T-helper 9 cell (primary cell): ENCODE results near the gene RASA3.

Experiments used
- DNase-seq: peaks from one replicate; pipeline ENCODE4 v3.0.0-alpha.2; 2020

RASA3 gene

DNA sequence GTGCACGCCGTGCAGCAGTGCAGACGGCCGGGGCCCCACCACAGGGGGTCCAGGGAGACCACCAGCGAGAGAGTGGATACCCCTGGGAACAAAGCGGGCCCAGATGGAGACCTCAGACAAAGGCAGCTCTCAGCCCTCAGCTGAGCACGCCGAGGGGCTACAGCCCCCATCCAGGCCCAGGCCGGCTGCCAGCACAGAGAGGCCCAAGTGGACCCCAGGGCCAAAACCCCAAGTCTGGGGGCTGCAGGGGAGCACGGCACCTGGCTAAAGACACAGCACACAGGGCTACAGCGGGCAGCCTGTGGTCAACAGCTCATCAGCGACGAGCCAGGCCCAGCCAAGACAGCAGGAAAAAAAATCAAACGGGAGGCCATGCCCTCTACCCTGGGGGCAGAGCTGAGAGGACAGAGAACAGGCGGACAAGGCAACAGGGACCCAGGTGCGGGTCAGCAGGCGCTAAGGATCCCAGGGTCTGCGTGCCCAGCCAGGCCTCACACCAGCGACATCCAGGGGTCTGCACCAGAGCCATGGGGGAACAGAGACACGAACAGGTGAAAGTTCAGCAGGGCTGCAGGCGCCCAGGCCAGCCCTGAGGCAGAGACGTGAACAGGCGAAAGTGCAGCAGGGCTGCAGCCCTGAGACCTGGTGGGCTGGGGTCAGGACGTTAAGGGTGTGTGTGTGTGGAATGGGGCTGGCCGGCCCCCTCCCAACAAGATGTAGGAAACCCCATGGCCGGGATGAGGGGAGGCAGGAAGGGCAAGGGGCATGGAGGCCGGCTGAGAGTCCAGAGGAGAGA lies 34.3 kb downstream of the RASA3 start:
- DNase-seq: no peak

DNA sequence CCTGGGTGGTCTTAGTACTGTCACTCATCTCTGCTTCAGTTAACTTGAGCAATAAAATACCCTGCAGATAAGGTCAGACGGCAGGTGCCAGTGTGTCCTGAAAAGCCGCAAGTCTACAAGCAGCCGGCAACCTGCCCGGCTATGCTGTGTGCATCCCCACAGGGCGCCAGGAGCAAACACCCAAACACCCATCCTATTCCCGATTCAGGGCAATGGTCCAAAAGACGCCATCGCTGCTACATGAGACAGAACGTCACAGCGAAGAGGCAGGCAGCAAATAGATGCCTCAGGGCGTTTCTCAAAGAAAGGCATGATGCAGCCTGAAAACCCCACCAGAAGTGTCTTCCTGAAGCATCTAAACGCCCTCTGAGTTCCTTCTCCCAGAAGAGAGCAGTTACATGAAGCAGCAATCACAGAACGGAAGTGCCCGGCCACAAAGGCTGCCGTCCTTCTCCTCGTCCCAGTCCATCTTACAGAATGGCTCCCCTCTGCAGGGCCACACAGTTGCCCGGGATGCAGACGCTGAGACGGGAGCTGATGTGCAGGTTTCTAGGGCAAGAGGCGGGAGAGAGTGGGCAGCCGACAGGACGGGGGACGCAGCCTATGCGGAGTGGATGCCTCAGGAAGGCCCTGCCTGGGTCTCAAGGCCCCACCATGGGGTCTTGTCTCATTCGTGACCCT lies 35.1 kb downstream of the RASA3 start:
- DNase-seq: no peak

DNA sequence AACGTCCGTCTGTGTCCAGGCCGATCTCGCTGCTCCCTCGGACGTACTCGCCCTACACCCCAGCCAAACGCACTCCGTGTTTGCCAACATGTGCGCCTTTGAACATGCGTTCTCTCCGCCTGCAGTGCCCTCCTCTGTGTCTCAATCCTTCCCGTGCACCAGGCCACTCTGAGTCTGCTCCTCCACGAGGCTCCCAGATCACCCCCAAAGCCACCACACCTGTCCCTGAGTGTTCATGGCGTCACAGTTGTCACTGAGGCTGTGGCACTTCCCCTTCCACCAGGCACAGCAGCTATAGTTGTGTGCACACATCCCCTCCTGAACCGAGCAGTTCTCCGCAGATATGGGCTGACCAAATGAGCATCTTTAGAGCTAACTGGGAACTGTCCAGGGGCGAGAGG lies 35.6 kb downstream of the RASA3 start:
- DNase-seq: no peak

- no peak for DNase-seq
Measured at GRCh38 chr13:114096031-114096485, 36.4 kb downstream of the RASA3 start.

GRCh38 chr13:114095486-114095885 lies 36.9 kb downstream of the RASA3 start:
- no peak for DNase-seq

GRCh38 chr13:114093118-114093517 lies 39.3 kb downstream of the RASA3 start:
- DNase-seq: no peak

GRCh38 chr13:114092468-114092867 lies 40.0 kb downstream of the RASA3 start:
- no peak for DNase-seq

DNA sequence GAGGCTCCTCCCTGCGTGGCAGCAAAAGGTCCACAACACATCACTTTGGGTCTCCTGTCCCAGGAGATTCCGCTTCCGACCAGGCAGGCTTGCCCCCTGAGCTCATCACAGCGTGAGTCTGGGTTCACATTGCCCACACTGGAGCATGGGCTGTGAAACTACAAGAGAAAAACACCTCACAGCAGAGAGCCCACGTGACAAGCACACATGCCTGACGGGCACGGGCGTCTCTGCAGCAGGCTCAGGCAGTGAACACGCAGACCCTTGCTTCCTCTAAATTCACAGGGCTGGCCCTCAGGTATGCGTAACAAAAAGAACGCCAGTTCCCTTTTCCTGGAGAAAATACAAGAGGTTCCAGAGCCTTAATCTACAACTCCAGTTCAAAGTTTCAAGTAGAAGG lies 41.9 kb downstream of the RASA3 start:
- no peak for DNase-seq

DNA sequence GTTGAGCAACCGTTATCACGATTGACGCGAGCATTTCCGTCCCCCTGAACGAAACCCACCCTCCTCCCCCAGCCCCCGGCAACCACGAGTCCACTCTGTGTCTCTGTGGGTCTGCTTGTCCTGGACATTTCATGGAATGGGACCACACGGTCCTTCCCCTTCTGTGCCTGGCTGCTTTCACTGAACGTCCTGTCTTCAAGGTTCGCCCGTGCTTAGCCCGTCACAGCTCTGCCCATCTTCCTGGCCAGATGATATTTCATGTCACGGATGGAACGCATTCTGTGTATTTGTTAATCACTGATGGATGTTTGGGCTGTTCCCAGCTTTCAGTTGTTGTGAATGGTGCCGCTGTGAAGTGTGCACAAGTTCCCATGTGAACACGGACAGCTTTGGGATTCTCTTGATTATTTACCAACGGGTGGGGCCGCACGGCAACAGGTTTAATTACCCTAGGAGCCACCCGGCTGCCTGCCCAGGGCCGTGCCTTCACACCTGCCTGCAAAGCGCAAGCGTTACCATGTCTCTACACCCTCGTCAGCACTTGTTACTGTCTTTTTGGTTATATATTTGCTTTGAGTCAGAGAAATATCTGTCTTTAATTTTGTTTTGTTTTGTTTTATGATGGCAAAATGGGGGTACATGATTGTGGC lies 42.5 kb downstream of the RASA3 start:
- DNase-seq: no peak

DNA sequence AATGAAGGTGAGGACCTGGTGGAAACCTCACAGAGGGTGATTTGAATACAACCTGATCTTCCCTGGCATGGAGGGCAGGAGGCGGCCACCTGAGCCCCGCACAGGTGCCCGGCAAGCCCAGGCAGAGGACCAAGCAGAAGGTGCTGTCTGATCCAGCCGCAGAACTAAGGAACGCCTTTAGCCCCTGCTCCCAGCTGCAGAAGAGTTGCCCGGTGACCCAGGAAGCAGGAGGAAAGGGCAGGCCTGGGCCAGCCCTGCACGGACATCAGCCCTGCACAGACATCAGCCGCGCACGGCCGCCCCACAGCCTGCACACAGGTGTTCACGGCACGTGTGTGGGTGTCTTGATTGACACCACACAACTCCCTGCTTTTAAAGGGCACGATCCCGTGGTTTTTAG lies 43.1 kb downstream of the RASA3 start:
- no peak for DNase-seq

- no peak for DNase-seq
Measured at GRCh38 chr13:114088863-114089262, 43.6 kb downstream of the RASA3 start.

- DNase-seq: no peak
Measured at GRCh38 chr13:114088234-114088633, 44.2 kb downstream of the RASA3 start.

DNA sequence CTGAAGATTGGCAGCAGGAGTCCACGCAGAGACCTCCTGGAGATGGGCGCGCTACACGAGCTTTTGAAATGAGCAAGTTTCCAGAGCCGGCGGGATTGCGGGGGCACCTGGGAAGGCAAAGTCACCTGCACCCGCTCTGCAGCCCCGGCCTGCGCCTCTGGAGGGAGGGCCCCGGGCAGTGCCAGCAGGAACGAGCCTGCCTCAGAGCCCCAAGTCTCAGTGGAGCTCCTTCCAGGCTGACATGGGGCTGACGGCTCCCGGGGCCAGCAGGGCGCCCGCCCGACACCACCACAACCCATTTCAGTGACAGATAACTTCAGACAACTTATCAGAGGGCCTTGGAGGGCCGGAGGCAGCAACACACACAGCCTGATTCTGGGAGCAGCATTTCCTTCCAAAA lies 45.0 kb downstream of the RASA3 start:
- DNase-seq: no peak

DNA sequence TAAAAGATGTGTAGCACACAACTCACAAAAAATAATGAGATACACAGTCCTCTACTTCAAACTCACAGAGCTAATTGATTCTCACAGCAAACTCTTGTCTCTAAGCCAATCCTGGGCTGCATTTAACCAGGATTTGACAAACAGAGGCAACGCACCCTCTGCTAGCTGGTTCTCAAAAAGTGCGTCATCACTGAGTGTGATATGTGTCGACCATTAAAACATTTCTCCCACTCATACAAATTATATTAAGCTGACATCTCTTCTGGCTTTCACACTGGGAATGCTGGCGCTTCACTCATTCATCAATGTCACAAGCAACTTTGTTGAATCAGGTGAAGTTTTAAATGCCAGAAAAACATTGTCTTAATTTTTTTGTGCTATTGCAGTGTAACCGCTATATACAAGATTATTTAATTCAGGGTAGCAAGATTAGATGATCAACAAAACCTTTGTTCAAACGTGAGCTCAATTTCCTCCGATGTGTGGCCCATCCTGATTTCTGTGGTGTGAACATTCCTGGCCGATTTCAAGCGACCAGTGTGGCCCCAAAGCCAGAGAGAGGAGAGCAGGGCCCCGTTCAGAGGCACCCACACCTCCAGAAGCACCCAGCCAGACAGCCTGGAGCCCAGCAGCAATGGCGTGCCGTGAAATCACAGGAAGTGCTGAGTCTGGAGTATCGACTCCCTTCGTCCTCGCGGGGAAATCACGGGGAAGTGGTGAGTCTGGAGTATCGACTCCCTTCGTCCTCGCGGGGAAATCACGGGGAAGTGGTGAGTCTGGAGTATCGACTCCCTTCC lies 49.4 kb downstream of the RASA3 start:
- no peak for DNase-seq

DNA sequence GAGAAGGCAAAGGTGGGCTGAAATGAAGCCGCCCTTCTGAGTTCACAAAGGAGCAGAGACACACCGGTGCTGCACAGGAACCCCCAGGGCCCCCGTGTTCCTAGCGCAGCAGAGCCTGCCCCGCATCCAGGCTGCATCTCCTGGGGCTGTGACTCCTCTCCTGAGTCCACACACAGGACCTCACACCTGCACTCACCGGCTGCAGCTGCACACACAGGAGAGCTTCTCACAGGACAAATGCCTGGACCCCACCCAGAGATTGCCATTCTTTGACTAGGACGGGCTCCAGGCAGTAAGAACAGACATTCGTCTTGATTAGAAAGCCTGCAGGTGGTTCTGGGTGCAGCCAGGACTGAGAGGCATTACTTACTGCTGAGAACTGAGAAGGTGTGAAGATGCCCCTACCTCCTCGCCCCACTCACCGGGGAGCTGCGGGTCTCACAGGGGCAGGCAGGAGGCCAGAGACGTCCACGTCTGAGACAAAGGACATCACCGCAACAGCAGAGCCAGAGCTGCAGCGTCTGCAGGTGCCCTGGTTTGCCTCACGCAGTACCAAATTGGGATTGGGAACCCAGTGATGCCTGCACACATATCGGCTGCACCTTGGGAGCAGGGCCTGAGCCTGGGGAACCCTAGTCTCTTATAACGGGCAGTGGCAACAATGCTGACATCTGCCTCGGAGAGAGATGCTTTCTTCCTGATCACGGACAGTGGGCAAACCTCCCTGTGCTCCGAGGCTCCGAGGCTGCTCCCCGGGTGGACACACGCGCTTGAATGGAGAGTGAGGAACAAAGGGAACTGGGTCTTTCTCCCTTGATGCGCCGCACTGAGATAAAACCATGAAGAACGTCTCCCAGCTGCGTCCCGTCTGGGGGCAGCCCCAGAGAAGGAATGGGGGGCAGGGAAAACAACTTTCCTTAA lies 50.4 kb downstream of the RASA3 start:
- DNase-seq: no peak

- no peak for DNase-seq
Measured at GRCh38 chr13:114080739-114081561, 51.5 kb downstream of the RASA3 start.

DNA sequence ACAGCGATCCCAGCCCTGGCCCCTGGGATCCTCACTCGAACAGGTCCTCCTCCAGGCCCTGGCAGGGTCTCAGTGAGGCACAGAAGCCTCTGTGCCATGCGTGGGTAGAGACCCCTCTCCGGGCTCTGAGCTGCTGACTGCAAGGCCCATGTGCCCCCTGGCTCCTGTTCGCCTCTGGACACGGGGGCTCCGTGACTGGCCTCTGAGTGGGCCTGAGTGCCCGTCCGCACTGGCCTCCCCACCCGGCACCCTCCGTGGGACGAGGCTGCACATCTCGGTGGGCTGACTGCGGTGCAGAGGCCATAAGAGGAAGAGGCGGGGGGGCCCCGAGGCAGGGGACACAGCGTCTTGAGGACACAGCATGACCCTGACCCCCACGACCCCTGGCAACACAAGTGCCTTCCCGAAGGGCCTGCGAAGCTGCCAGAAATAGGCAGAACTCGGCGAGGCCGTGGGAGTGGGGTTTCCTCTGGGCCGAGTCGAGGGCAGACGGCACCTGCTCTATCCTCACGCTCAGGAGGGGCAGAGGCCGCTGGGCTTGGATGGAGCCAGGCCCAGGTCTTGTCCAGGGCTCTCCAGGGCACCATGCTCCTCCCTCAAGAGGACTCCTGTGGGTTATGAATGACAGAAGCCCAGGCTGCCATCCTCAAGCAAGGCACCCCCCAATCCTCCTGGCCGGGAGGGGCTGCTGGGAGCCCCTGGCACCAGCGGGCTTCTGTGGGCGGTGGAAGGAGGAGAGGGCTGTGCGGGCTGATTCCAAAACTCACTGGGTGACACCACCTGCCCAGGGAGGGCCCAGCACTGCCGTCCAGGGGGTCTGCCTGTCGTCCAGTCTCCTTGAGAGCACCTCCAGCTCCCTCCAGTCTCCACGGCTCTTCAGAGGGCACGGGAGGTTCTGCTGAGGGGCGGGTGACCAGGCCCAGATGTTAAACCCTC lies 52.6 kb downstream of the RASA3 start:
- DNase-seq: no peak

- DNase-seq: no peak
Measured at GRCh38 chr13:114078461-114079451, 53.7 kb downstream of the RASA3 start.

DNA sequence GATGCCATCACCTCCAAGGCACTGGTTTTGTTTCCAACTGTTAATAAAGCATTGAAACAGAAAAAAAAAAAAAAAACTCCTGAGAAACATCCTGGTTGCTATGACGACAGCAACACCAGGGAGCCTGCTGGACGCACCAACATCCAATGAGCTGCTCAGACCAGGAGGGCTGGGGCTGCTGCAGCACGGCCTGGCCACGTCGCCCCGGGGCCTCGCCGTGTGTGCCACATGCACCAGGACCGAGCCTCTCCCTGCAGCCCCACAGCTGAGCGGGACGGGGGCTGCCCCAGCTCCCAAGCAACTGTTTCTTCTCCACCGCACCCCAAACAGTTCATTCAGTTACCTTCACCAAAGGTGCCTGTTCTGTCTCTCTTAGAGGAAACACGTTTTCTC lies 54.5 kb downstream of the RASA3 start:
- no peak for DNase-seq
